ENCODE results near the gene CLDN3. TPM values are rescaled to one million over a fixed set of nuclear protein-coding genes. Genes with fewer than 3 reads are reported as not detected.
"Not testable (repeated sequence)": the region's sequence is repeated elsewhere in the genome, so short reads cannot be mapped to it uniquely, and the experiment has no call there.

CLDN3 gene
- total RNA-seq, 1 experiment from 2014 or later = not detected

GRCh38 chr7:73801577-73801976 is 31.5 kb upstream of the CLDN3 start:
- H2AFZ ChIP-seq (ENCODE audit: low read length) = no peak overlapping the region
- H3K9ac ChIP-seq (ENCODE audit: low read length) = no peak overlapping the region
- H3K9me3 ChIP-seq (ENCODE audit: low read length) = no peaks in the 10 kb centered on the region
- no peak overlapping the region for H3K4me2 ChIP-seq (ENCODE audit: low read depth, low read length, poor library complexity, severe bottlenecking)
- DNase-seq = no peak
- H4K20me1 ChIP-seq (ENCODE audit: insufficient read depth, low read depth, low read length) = no peaks in the 10 kb centered on the region
- H3K79me2 ChIP-seq (ENCODE audit: low read length) = no peaks in the 10 kb centered on the region
- H3K4me1 ChIP-seq (ENCODE audit: low read length) = no peaks in the 10 kb centered on the region
- no peak overlapping the region for H3K27ac ChIP-seq (ENCODE audit: low read length)
- no peaks in the 10 kb centered on the region for H3K27me3 ChIP-seq (ENCODE audit: low read length)
- H3K9me2 ChIP-seq (replicated peaks; ENCODE audit: insufficient read depth, low read length) = no peaks in the 10 kb centered on the region
- no peaks in the 10 kb centered on the region for H3K36me3 ChIP-seq (ENCODE audit: insufficient read depth, low read length)
- no peak overlapping the region for H3K4me3 ChIP-seq (ENCODE audit: low read length)

- Histone ChIP-seq H3K4me1 (ENCODE audit: low read length) (no peaks in the 10 kb centered on the region), H3K9ac (ENCODE audit: low read length) (no peak overlapping the region), H3K4me2 (ENCODE audit: low read depth, low read length, poor library complexity, severe bottlenecking) (no peak overlapping the region), H3K27me3 (ENCODE audit: low read length) (no peaks in the 10 kb centered on the region), H3K79me2 (ENCODE audit: low read length) (no peaks in the 10 kb centered on the region), H3K4me3 (ENCODE audit: low read length) (no peak overlapping the region), H3K27ac (ENCODE audit: low read length) (no peak overlapping the region), H3K9me3 (ENCODE audit: low read length) (no peaks in the 10 kb centered on the region), H3K36me3 (ENCODE audit: insufficient read depth, low read length) (no peaks in the 10 kb centered on the region), H2AFZ (ENCODE audit: low read length) (no peak overlapping the region), H4K20me1 (ENCODE audit: insufficient read depth, low read depth, low read length) (no peaks in the 10 kb centered on the region), H3K9me2 (replicated peaks; ENCODE audit: insufficient read depth, low read length) (no peaks in the 10 kb centered on the region)
- DNase-seq = no peak
These were observed 29.4 kb upstream of the CLDN3 start for GRCh38 chr7:73799282-73800141.

GRCh38 chr7:73797176-73797575 is 27.1 kb upstream of the CLDN3 start:
- H3K4me3 ChIP-seq (ENCODE audit: low read length); H3K36me3 ChIP-seq (ENCODE audit: insufficient read depth, low read length); H3K9ac ChIP-seq (ENCODE audit: low read length); DNase-seq; H4K20me1 ChIP-seq (ENCODE audit: insufficient read depth, low read depth, low read length); H3K27me3 ChIP-seq (ENCODE audit: low read length); H3K27ac ChIP-seq (ENCODE audit: low read length); H3K4me2 ChIP-seq (ENCODE audit: low read depth, low read length, poor library complexity, severe bottlenecking); H3K9me2 ChIP-seq (replicated peaks; ENCODE audit: insufficient read depth, low read length); H3K79me2 ChIP-seq (ENCODE audit: low read length); H3K4me1 ChIP-seq (ENCODE audit: low read length); H3K9me3 ChIP-seq (ENCODE audit: low read length); H2AFZ ChIP-seq (ENCODE audit: low read length): not testable (repeated sequence)

- not testable (repeated sequence) for H3K9ac ChIP-seq (ENCODE audit: low read length); H3K4me3 ChIP-seq (ENCODE audit: low read length); H3K9me3 ChIP-seq (ENCODE audit: low read length); H3K27me3 ChIP-seq (ENCODE audit: low read length); H3K4me1 ChIP-seq (ENCODE audit: low read length); H3K27ac ChIP-seq (ENCODE audit: low read length); H4K20me1 ChIP-seq (ENCODE audit: insufficient read depth, low read depth, low read length); H2AFZ ChIP-seq (ENCODE audit: low read length); H3K36me3 ChIP-seq (ENCODE audit: insufficient read depth, low read length); H3K79me2 ChIP-seq (ENCODE audit: low read length); H3K9me2 ChIP-seq (replicated peaks; ENCODE audit: insufficient read depth, low read length); H3K4me2 ChIP-seq (ENCODE audit: low read depth, low read length, poor library complexity, severe bottlenecking); DNase-seq
These were observed 26.6 kb upstream of the CLDN3 start for GRCh38 chr7:73796656-73797055.

- not testable (repeated sequence) for H3K79me2 ChIP-seq (ENCODE audit: low read length); H3K36me3 ChIP-seq (ENCODE audit: insufficient read depth, low read length); H3K4me1 ChIP-seq (ENCODE audit: low read length); H3K27ac ChIP-seq (ENCODE audit: low read length); H3K9ac ChIP-seq (ENCODE audit: low read length); H3K9me3 ChIP-seq (ENCODE audit: low read length); H3K9me2 ChIP-seq (replicated peaks; ENCODE audit: insufficient read depth, low read length); H2AFZ ChIP-seq (ENCODE audit: low read length); H3K27me3 ChIP-seq (ENCODE audit: low read length); H3K4me2 ChIP-seq (ENCODE audit: low read depth, low read length, poor library complexity, severe bottlenecking); H4K20me1 ChIP-seq (ENCODE audit: insufficient read depth, low read depth, low read length); H3K4me3 ChIP-seq (ENCODE audit: low read length); DNase-seq
These were observed 25.1 kb upstream of the CLDN3 start for GRCh38 chr7:73795188-73795587.

DNA sequence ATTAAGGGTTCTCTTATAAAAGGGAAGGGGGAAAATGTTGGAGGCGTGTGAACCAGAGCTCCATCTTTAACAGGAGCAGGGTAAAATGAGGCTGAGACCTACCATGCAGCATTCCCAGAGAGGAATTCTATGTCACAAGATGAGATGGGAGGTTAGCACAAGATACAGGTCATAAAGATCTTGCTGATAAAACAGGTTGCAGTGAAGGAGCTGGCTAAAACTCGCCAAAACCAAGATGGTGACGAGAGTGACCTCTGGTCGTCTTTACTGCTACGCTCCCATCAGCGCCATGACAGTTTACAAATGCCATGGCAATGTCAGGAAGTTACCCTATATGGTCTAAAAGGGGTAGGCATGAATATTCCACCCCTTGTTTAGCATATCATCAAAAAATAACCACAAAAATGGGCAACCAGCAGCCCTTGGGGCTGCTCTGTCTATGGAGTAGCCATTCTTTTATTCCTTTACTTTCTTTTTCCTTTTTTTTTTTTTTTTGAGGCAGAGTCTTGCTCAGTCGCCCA is 21.2 kb upstream of the CLDN3 start:
- not testable (repeated sequence) for H3K9ac ChIP-seq (ENCODE audit: low read length); H3K27ac ChIP-seq (ENCODE audit: low read length); H3K4me1 ChIP-seq (ENCODE audit: low read length); H2AFZ ChIP-seq (ENCODE audit: low read length); H3K4me3 ChIP-seq (ENCODE audit: low read length); DNase-seq; H3K4me2 ChIP-seq (ENCODE audit: low read depth, low read length, poor library complexity, severe bottlenecking); H3K79me2 ChIP-seq (ENCODE audit: low read length); H3K9me2 ChIP-seq (replicated peaks; ENCODE audit: insufficient read depth, low read length); H3K27me3 ChIP-seq (ENCODE audit: low read length); H4K20me1 ChIP-seq (ENCODE audit: insufficient read depth, low read depth, low read length); H3K9me3 ChIP-seq (ENCODE audit: low read length); H3K36me3 ChIP-seq (ENCODE audit: insufficient read depth, low read length)

DNA sequence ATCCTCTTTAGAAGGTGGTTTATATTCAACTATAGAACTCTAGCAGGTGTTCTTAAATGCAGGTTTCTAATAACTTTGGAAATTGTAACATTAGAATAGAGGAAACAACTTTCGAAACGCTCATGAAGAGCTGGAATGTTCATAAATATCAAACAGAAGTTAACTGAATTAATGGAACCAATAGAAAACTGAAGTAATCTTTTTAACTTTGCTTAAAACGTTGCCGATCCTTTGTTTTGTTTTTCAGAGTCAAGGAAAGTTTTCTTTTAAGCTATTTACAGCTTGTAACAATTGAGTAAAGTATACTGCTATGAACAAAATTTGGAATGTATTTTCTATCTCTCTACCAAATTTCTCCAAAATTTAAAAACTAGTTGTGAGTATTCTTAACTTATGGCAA is 19.0 kb upstream of the CLDN3 start:
- Histone ChIP-seq H3K4me3 (ENCODE audit: low read length) (no peak overlapping the region), H3K9me2 (replicated peaks; ENCODE audit: insufficient read depth, low read length) (no peaks in the 10 kb centered on the region), H4K20me1 (ENCODE audit: insufficient read depth, low read depth, low read length) (no peaks in the 10 kb centered on the region), H3K79me2 (ENCODE audit: low read length) (no peaks in the 10 kb centered on the region), H3K9me3 (ENCODE audit: low read length) (no peaks in the 10 kb centered on the region), H3K36me3 (ENCODE audit: insufficient read depth, low read length) (no peaks in the 10 kb centered on the region), H3K4me2 (ENCODE audit: low read depth, low read length, poor library complexity, severe bottlenecking) (no peak overlapping the region), H3K27me3 (ENCODE audit: low read length) (no peaks in the 10 kb centered on the region), H3K4me1 (ENCODE audit: low read length) (no peaks in the 10 kb centered on the region), H3K9ac (ENCODE audit: low read length) (no peak overlapping the region), H2AFZ (ENCODE audit: low read length) (no peak overlapping the region), H3K27ac (ENCODE audit: low read length) (no peak overlapping the region)
- DNase-seq = no peak

DNA sequence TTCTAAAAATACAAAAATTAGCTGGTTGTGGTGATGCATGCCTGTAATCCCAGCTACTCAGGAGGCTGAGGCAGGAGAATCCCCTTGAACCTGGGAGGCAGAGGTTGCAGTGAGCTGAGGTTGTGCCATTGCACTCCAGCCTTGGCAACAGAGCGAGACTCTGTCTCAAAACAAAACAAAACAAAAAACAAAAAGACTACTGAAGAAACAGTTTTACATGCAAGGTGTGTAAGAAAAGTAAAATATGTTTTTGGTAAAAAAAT is 17.6 kb upstream of the CLDN3 start:
- H3K4me3 ChIP-seq (ENCODE audit: low read length); H3K36me3 ChIP-seq (ENCODE audit: insufficient read depth, low read length); H2AFZ ChIP-seq (ENCODE audit: low read length); H3K9me3 ChIP-seq (ENCODE audit: low read length); DNase-seq; H3K27ac ChIP-seq (ENCODE audit: low read length); H3K9ac ChIP-seq (ENCODE audit: low read length); H3K27me3 ChIP-seq (ENCODE audit: low read length); H3K4me1 ChIP-seq (ENCODE audit: low read length); H3K79me2 ChIP-seq (ENCODE audit: low read length); H3K9me2 ChIP-seq (replicated peaks; ENCODE audit: insufficient read depth, low read length); H4K20me1 ChIP-seq (ENCODE audit: insufficient read depth, low read depth, low read length); H3K4me2 ChIP-seq (ENCODE audit: low read depth, low read length, poor library complexity, severe bottlenecking): not testable (repeated sequence)
